GM12878 (cell line): ENCODE data around the gene DNAJC12. TPM values are rescaled to one million over a fixed set of nuclear protein-coding genes. Genes with fewer than 3 reads are reported as not detected.
A peak's percentile ranks its signal among the peaks of the same experiment; 100 is the strongest.

Experiments
- CHD4 ChIP-seq: fragments of 200-600 bp; sonication (generic); IDR thresholded peaks from 2 replicates; pipeline ENCODE4 v1.6.1; 2016; ENCODE audit warnings: mild to moderate bottlenecking
- IKZF2 ChIP-seq, 2 experiments: fragments of 450-650 bp; IDR thresholded peaks; 2 replicates each; pipeline ENCODE4 v1.6.1; 2017; ENCODE audit warnings: mild to moderate bottlenecking in 2 of 2, moderate library complexity in 2 of 2
- PAX8 ChIP-seq: fragments of 450-650 bp; IDR thresholded peaks from 2 replicates; pipeline ENCODE4 v1.6.1; 2017; ENCODE audit warnings: mild to moderate bottlenecking, moderate library complexity
- RAD21 ChIP-seq: IDR thresholded peaks from 2 replicates; pipeline ENCODE4 v1.6.1; 2011; ENCODE audit warnings: mild to moderate bottlenecking, low read depth, low read length, moderate library complexity; ENCODE audit not compliant: insufficient read depth
- SMAD5 ChIP-seq: IDR thresholded peaks from 2 replicates; pipeline ENCODE4 v1.6.1; 2016; ENCODE audit warnings: antibody characterized with exemption, low read depth
- polyA plus RNA-seq, 11 experiments: library from polyadenylated mRNA; depleted of rRNA in 4 of 11; unstranded in 6 of 11; stranded (reverse) in 5 of 11; fragments of >200 nt; fragmentation: Nextera tagmentation in 4 of 11; fragmentation: Illumina TruSeq in 1 of 11; extraction: Ambion mirVana in 4 of 11; extraction: Trizol in 1 of 11; gene quantifications; 1 replicate in 1 of 11; 2 replicates in 10 of 11; pipeline versions ENCODE4 v1.2.1 to v1.2.3, GENCODE V29; 2011 to 2016; ENCODE audit warnings: inconsistent platforms in 2 of 11, missing spikeins in 2 of 11, low read depth in 1 of 11
- total RNA-seq, 4 experiments: library from RNA; depleted of rRNA in 3 of 4; stranded (reverse); fragments of >200 nt in 3 of 4; fragmentation: Illumina TruSeq in 1 of 4; extraction: Trizol in 1 of 4; gene quantifications; 2 replicates each; pipeline versions ENCODE4 v1.2.1 to v1.2.3, GENCODE V29; 2013 to 2021
- TF ChIP-seq, protein P1 (sequence below): IDR thresholded peaks from 2 replicates; pipeline ENCODE4 v1.6.1; 2012; ENCODE audit warnings: mild to moderate bottlenecking, low read depth, low read length
- TF ChIP-seq, protein P2 (sequence below): fragments of 450-650 bp; IDR thresholded peaks from 2 replicates; pipeline ENCODE4 v1.6.1; 2017; ENCODE audit warnings: borderline replicate concordance

DNAJC12 gene
- total and polyA plus RNA-seq, 10 of the 15 experiments (the other 5 are each of a cell fraction or from before 2014, with no cell fraction given), result 1.1 to 4.5 (median 3.0) TPM

DNA sequence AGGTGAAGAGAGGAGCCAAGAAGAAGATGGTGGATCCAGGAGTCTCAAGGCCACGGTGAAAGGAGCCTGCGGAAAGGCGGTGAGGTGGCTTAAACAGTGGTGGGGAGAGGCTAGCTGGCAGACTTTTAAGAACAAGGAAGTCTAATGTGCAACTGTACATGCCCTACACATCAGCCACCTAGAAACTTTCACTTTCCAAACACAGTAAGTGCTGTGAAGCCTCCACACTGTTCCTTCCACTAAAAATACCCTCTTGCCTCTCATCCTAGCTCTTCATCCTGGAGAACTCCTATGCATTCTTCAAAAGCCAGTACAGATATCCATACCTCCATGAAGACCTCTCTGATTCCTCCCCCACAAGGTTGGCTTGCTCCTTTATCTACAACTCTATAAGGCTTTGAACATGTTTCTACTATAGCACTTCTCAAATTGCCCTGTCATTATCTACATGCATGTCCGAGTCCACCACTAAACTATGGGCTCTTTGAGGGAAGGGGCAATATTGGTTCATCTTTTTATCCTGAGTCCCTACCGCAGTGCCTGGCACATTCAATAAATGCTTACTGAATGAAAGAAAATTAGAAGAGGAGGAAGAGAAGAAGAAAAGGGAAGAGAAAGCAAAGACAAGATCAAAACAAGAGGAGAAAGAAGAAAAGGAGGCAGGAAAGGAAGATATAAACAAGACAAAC lies 54.2 kb downstream of the DNAJC12 start (continued):
- TF ChIP-seq, protein P1, sequence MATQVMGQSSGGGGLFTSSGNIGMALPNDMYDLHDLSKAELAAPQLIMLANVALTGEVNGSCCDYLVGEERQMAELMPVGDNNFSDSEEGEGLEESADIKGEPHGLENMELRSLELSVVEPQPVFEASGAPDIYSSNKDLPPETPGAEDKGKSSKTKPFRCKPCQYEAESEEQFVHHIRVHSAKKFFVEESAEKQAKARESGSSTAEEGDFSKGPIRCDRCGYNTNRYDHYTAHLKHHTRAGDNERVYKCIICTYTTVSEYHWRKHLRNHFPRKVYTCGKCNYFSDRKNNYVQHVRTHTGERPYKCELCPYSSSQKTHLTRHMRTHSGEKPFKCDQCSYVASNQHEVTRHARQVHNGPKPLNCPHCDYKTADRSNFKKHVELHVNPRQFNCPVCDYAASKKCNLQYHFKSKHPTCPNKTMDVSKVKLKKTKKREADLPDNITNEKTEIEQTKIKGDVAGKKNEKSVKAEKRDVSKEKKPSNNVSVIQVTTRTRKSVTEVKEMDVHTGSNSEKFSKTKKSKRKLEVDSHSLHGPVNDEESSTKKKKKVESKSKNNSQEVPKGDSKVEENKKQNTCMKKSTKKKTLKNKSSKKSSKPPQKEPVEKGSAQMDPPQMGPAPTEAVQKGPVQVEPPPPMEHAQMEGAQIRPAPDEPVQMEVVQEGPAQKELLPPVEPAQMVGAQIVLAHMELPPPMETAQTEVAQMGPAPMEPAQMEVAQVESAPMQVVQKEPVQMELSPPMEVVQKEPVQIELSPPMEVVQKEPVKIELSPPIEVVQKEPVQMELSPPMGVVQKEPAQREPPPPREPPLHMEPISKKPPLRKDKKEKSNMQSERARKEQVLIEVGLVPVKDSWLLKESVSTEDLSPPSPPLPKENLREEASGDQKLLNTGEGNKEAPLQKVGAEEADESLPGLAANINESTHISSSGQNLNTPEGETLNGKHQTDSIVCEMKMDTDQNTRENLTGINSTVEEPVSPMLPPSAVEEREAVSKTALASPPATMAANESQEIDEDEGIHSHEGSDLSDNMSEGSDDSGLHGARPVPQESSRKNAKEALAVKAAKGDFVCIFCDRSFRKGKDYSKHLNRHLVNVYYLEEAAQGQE, result no peak
- TF ChIP-seq, protein P2, sequence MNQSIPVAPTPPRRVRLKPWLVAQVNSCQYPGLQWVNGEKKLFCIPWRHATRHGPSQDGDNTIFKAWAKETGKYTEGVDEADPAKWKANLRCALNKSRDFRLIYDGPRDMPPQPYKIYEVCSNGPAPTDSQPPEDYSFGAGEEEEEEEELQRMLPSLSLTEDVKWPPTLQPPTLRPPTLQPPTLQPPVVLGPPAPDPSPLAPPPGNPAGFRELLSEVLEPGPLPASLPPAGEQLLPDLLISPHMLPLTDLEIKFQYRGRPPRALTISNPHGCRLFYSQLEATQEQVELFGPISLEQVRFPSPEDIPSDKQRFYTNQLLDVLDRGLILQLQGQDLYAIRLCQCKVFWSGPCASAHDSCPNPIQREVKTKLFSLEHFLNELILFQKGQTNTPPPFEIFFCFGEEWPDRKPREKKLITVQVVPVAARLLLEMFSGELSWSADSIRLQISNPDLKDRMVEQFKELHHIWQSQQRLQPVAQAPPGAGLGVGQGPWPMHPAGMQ, result no peak
- no peak for TF ChIP-seq RAD21
- no peak for TF ChIP-seq CHD4
- TF ChIP-seq SMAD5, result no peak
- no peak for TF ChIP-seq PAX8
- TF ChIP-seq IKZF2 (IDR thresholded peaks at IDR 0.05), result 0 out of 4 replicates have a peak, but pooled peaks of 1 of the 2 experiments have one; percentile 13
